ENCODE results near the gene DCAF10.
"Not testable (repeated sequence)": the region's sequence is repeated elsewhere in the genome, so short reads cannot be mapped to it uniquely, and the experiment has no call there.

The DCAF10 gene

GRCh38 chr9:37790096-37790495 is 10.5 kb upstream of the DCAF10 start:
- Histone ChIP-seq H3K4me1 (ENCODE audit: control insufficient read depth, insufficient read depth, low read length) (no peaks in the 10 kb centered on the region), H3K27me3 (ENCODE audit: control insufficient read depth in 1 of 2, insufficient read depth in 2 of 2, low read length in 2 of 2) (peaks cover 4 to 6% of the 10 kb centered on the region in 2 donors), H3K36me3 (ENCODE audit: control insufficient read depth in 2 of 2, insufficient read depth in 2 of 2, low read length in 2 of 2) (no peaks in the 10 kb centered on the region), H3K9me3 (ENCODE audit: control insufficient read depth in 2 of 2, low read length in 2 of 2) (no peaks in the 10 kb centered on the region), H3K27ac (ENCODE audit: low read length) (no peak overlapping the region), H3K4me3 (ENCODE audit: low read length in 2 of 2) (no peak overlapping the region), H3K9ac (ENCODE audit: low read length in 2 of 2) (no peak overlapping the region)

- Histone ChIP-seq H3K4me3 (ENCODE audit: low read length in 2 of 2) (no peak overlapping the region), H3K27me3 (ENCODE audit: control insufficient read depth in 1 of 2, insufficient read depth in 2 of 2, low read length in 2 of 2) (peaks cover 0 to 4% of the 10 kb centered on the region in 2 donors), H3K27ac (ENCODE audit: low read length) (no peak overlapping the region), H3K36me3 (ENCODE audit: control insufficient read depth in 2 of 2, insufficient read depth in 2 of 2, low read length in 2 of 2) (no peaks in the 10 kb centered on the region), H3K9me3 (ENCODE audit: control insufficient read depth in 2 of 2, low read length in 2 of 2) (no peaks in the 10 kb centered on the region), H3K4me1 (ENCODE audit: control insufficient read depth, insufficient read depth, low read length) (no peaks in the 10 kb centered on the region), H3K9ac (ENCODE audit: low read length in 2 of 2) (no peak overlapping the region)
Observed at GRCh38 chr9:37792122-37792521, 8.5 kb upstream of the DCAF10 start.

- no peaks in the 10 kb centered on the region for H3K27me3 ChIP-seq (ENCODE audit: control insufficient read depth in 1 of 2, insufficient read depth in 2 of 2, low read length in 2 of 2)
- peaks cover 7% of the 10 kb centered on the region for H3K4me1 ChIP-seq (ENCODE audit: control insufficient read depth, insufficient read depth, low read length)
- H3K4me3 ChIP-seq (ENCODE audit: low read length in 2 of 2) = no peak overlapping the region
- H3K9me3 ChIP-seq (ENCODE audit: control insufficient read depth in 2 of 2, low read length in 2 of 2) = no peaks in the 10 kb centered on the region
- H3K36me3 ChIP-seq (ENCODE audit: control insufficient read depth in 2 of 2, insufficient read depth in 2 of 2, low read length in 2 of 2) = no peaks in the 10 kb centered on the region
- H3K27ac ChIP-seq (ENCODE audit: low read length) = no peak overlapping the region
- H3K9ac ChIP-seq (ENCODE audit: low read length in 2 of 2) = no peak overlapping the region
Observed at GRCh38 chr9:37796232-37796631, 4.4 kb upstream of the DCAF10 start.

- H3K4me1 ChIP-seq (ENCODE audit: control insufficient read depth, insufficient read depth, low read length) = peaks cover 24% of the 10 kb centered on the region
- no peak overlapping the region for H3K9ac ChIP-seq (ENCODE audit: low read length in 2 of 2)
- H3K36me3 ChIP-seq (ENCODE audit: control insufficient read depth in 2 of 2, insufficient read depth in 2 of 2, low read length in 2 of 2) = no peaks in the 10 kb centered on the region
- H3K4me3 ChIP-seq (ENCODE audit: low read length in 2 of 2) = no peak overlapping the region
- H3K9me3 ChIP-seq (ENCODE audit: control insufficient read depth in 2 of 2, low read length in 2 of 2) = no peaks in the 10 kb centered on the region
- no peaks in the 10 kb centered on the region for H3K27me3 ChIP-seq (ENCODE audit: control insufficient read depth in 1 of 2, insufficient read depth in 2 of 2, low read length in 2 of 2)
- H3K27ac ChIP-seq (ENCODE audit: low read length) = no peak overlapping the region
Observed at GRCh38 chr9:37798677-37799076, 1.9 kb upstream of the DCAF10 start.

GRCh38 chr9:37801287-37801850 is 772 bp downstream of the DCAF10 start:
- Histone ChIP-seq H3K4me1 (ENCODE audit: control insufficient read depth, insufficient read depth, low read length) (peaks cover 24% of the 10 kb centered on the region), H3K9me3 (ENCODE audit: control insufficient read depth in 2 of 2, low read length in 2 of 2) (no peaks in the 10 kb centered on the region), H3K27me3 (ENCODE audit: control insufficient read depth in 1 of 2, insufficient read depth in 2 of 2, low read length in 2 of 2) (no peaks in the 10 kb centered on the region), H3K36me3 (ENCODE audit: control insufficient read depth in 2 of 2, insufficient read depth in 2 of 2, low read length in 2 of 2) (no peaks in the 10 kb centered on the region), H3K27ac (ENCODE audit: low read length) (peak overlapping the region; percentile 71), H3K9ac (ENCODE audit: low read length in 2 of 2) (peak overlapping the region; percentile 91 to 94), H3K4me3 (ENCODE audit: low read length in 2 of 2) (peak overlapping the region; percentile 98)

DNA sequence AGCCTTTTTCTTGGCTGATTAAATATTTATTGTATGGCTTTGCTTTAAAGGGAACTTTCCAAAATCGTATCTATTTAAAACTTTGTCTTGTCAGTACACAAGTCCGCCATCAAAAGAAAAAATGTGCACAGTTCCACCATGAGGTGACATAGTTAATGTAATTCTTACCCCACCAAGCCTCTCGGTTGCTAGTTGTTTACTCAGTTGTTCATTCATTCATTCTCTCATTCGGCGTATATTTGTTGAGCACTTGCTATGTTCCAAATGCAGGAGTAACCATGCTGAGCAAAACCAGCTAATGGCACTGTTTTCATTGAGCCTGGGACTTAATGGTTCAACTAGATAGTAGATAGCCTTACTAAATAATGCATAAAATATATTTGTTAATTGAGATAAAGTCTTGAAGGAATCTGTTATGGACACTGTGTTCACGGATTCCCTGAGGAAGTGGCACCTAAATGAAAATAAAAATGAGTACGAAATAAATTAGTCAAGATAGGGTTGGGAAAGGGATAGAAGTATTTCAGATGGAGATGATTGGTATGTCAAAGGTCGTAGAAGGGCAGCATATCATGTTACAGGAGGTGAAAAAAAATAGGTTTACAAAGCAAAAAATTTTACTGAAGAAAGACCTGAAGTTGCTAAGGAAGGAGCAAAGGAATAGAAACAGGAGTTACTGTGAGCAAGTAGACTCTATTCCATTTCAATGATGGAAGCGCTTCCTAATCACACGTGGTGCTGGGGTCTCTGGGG is 1.5 kb downstream of the DCAF10 start:
- Histone ChIP-seq H3K9me3 (ENCODE audit: control insufficient read depth in 2 of 2, low read length in 2 of 2) (no peaks in the 10 kb centered on the region), H3K4me3 (ENCODE audit: low read length in 2 of 2) (peak overlapping the region; percentile 98), H3K27ac (ENCODE audit: low read length) (no peak overlapping the region), H3K27me3 (ENCODE audit: control insufficient read depth in 1 of 2, insufficient read depth in 2 of 2, low read length in 2 of 2) (no peaks in the 10 kb centered on the region), H3K36me3 (ENCODE audit: control insufficient read depth in 2 of 2, insufficient read depth in 2 of 2, low read length in 2 of 2) (no peaks in the 10 kb centered on the region), H3K9ac (ENCODE audit: low read length in 2 of 2) (peak overlapping the region; percentile 91 to 94), H3K4me1 (ENCODE audit: control insufficient read depth, insufficient read depth, low read length) (peaks cover 24% of the 10 kb centered on the region)

- Histone ChIP-seq H3K27ac (ENCODE audit: low read length) (no peak overlapping the region), H3K4me1 (ENCODE audit: control insufficient read depth, insufficient read depth, low read length) (peaks cover 17% of the 10 kb centered on the region), H3K27me3 (ENCODE audit: control insufficient read depth in 1 of 2, insufficient read depth in 2 of 2, low read length in 2 of 2) (no peaks in the 10 kb centered on the region), H3K4me3 (ENCODE audit: low read length in 2 of 2) (no peak overlapping the region), H3K36me3 (ENCODE audit: control insufficient read depth in 2 of 2, insufficient read depth in 2 of 2, low read length in 2 of 2) (no peaks in the 10 kb centered on the region), H3K9ac (ENCODE audit: low read length in 2 of 2) (no peak overlapping the region), H3K9me3 (ENCODE audit: control insufficient read depth in 2 of 2, low read length in 2 of 2) (no peaks in the 10 kb centered on the region)
Observed at GRCh38 chr9:37806271-37806670, 5.7 kb downstream of the DCAF10 start.

GRCh38 chr9:37809676-37810075 is 9.1 kb downstream of the DCAF10 start:
- not testable (repeated sequence) for H3K9me3 ChIP-seq (ENCODE audit: control insufficient read depth in 2 of 2, low read length in 2 of 2); H3K27ac ChIP-seq (ENCODE audit: low read length); H3K36me3 ChIP-seq (ENCODE audit: control insufficient read depth in 2 of 2, insufficient read depth in 2 of 2, low read length in 2 of 2); H3K27me3 ChIP-seq (ENCODE audit: control insufficient read depth in 1 of 2, insufficient read depth in 2 of 2, low read length in 2 of 2); H3K4me3 ChIP-seq (ENCODE audit: low read length in 2 of 2); H3K9ac ChIP-seq (ENCODE audit: low read length in 2 of 2); H3K4me1 ChIP-seq (ENCODE audit: control insufficient read depth, insufficient read depth, low read length)

- H3K4me3 ChIP-seq (ENCODE audit: low read length in 2 of 2) = no peak overlapping the region
Observed at GRCh38 chr9:37811906-37812476, 11.4 kb downstream of the DCAF10 start.

GRCh38 chr9:37812773-37813379 is 12.3 kb downstream of the DCAF10 start:
- no peak overlapping the region for H3K9ac ChIP-seq (ENCODE audit: low read length in 2 of 2)
- no peaks in the 10 kb centered on the region for H3K36me3 ChIP-seq (ENCODE audit: control insufficient read depth in 2 of 2, insufficient read depth in 2 of 2, low read length in 2 of 2)

More at GRCh38 chr9:37811906-37812476, 11.4 kb downstream of the DCAF10 start:
- H3K4me1 ChIP-seq (ENCODE audit: control insufficient read depth, insufficient read depth, low read length) = no peaks in the 10 kb centered on the region
- no peaks in the 10 kb centered on the region for H3K27me3 ChIP-seq (ENCODE audit: control insufficient read depth in 1 of 2, insufficient read depth in 2 of 2, low read length in 2 of 2)
- no peaks in the 10 kb centered on the region for H3K9me3 ChIP-seq (ENCODE audit: control insufficient read depth in 2 of 2, low read length in 2 of 2)
- H3K9ac ChIP-seq (ENCODE audit: low read length in 2 of 2) = no peak overlapping the region
- no peaks in the 10 kb centered on the region for H3K36me3 ChIP-seq (ENCODE audit: control insufficient read depth in 2 of 2, insufficient read depth in 2 of 2, low read length in 2 of 2)
- no peak overlapping the region for H3K27ac ChIP-seq (ENCODE audit: low read length)

More at GRCh38 chr9:37812773-37813379, 12.3 kb downstream of the DCAF10 start:
- no peaks in the 10 kb centered on the region for H3K27me3 ChIP-seq (ENCODE audit: control insufficient read depth in 1 of 2, insufficient read depth in 2 of 2, low read length in 2 of 2)
- no peak overlapping the region for H3K4me3 ChIP-seq (ENCODE audit: low read length in 2 of 2)
- H3K27ac ChIP-seq (ENCODE audit: low read length) = no peak overlapping the region
- no peaks in the 10 kb centered on the region for H3K9me3 ChIP-seq (ENCODE audit: control insufficient read depth in 2 of 2, low read length in 2 of 2)
- no peaks in the 10 kb centered on the region for H3K4me1 ChIP-seq (ENCODE audit: control insufficient read depth, insufficient read depth, low read length)
